Measurements from ENCODE around the gene NDUFA1.
"Not testable (repeated sequence)": the region's sequence is repeated elsewhere in the genome, so short reads cannot be mapped to it uniquely, and the experiment has no call there.

Gene NDUFA1

GRCh38 chrX:119871599-119872395 is at the start of gene NDUFA1, which contains the start of gene RNF113A:
Gene NDUFA1, plus strand, starts transcription at chrX:119871832. Its CDS starts 80 bp downstream, at chrX:119871912.
Gene RNF113A, minus strand, starts transcription at chrX:119871733. Its CDS starts 120 bp downstream, at chrX:119871613.
- peak; percentile 86 for DNase-seq (ENCODE audit: low read depth)

- not testable (repeated sequence) for DNase-seq (ENCODE audit: low read depth)
Measured at GRCh38 chrX:119824221-119824620, 47.4 kb upstream of the NDUFA1 start.

DNA sequence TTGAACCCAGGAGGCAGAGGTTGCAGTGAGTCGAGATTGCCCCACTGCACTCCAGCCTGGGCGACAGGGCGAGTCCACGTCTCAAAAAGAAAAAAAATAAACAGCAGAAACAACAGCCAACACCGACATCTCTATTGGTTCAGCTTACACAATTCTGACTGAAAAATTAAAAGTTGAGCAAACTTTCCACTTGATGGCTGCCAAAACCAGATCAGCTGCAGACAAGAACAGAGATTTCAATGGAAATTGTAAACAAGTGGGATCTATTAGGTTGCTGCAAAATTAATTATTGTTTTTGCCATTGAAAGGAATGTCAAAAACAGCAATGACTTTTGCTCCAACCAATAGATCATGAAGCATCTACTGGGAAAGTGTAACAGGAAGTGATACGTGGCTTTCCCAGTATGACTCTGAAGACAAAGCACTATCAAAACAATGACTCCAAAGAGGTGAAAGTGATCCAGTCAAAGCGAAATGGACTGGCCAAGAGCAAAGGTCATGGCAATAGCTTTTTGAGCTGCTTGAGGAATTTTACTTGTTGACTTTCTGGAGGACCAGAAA is 45.2 kb upstream of the NDUFA1 start:
- DNase-seq (ENCODE audit: low read depth), result no peak

GRCh38 chrX:119828446-119828845 is 43.2 kb upstream of the NDUFA1 start:
- no peak for DNase-seq (ENCODE audit: low read depth)

- no peak for DNase-seq (ENCODE audit: low read depth)
Measured at GRCh38 chrX:119833905-119834304, 37.7 kb upstream of the NDUFA1 start.

GRCh38 chrX:119852382-119853353 is 19.0 kb upstream of the NDUFA1 start, which contains the start of gene UPF3B:
Gene UPF3B, minus strand, starts transcription at chrX:119852963. Its CDS starts 35 bp downstream, at chrX:119852928.
- peak; percentile 98 for DNase-seq (ENCODE audit: low read depth)

DNA sequence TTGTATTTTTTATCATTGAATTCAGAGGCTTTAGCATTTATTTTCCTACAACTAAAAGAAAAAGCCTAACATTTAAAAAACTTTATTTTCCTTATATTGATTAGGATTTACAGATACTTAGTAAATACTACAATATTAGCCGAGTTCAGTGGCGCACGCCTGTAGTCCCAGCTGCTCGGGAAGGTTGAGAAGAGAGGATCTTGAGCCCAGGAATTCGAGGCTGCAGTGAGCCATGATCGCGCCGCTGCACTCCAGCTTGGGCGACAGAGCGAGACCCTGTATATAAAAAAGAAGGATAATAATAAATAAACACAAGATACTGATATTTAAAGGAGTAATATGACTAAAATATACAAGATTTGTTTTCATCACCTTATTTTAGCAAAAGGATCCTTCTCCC is 18.2 kb upstream of the NDUFA1 start:
- DNase-seq (ENCODE audit: low read depth), result no peak

- no peak for DNase-seq (ENCODE audit: low read depth)
Measured at GRCh38 chrX:119870626-119871131, 953 bp upstream of the NDUFA1 start.

DNA sequence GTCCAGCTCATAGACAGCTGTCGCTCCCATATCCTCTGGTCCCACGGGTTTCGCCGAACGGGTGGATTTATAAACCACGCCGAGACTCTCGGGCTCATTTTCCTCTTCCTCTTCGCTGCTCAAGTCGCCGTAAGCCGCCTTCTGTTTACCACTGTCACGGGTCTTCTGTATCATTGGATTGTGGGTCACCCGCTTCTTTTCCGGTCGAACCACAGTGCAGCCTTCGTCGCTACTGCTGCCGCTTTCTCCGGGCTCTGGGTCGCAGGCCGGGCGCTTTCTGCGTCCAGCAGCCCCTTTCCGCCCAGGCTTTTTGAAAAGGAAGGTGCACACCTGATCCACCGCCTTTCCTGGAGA is 410 bp upstream of the NDUFA1 start:
- DNase-seq (ENCODE audit: low read depth), result no peak

- no peak for DNase-seq (ENCODE audit: low read depth)
Measured at GRCh38 chrX:119878740-119879139, 7.1 kb downstream of the NDUFA1 start.

GRCh38 chrX:119880076-119880475 is 8.4 kb downstream of the NDUFA1 start:
- no peak for DNase-seq (ENCODE audit: low read depth)

GRCh38 chrX:119880552-119881437 is 9.2 kb downstream of the NDUFA1 start:
- peak; percentile 60 for DNase-seq (ENCODE audit: low read depth)

GRCh38 chrX:119885554-119886428 is 14.2 kb downstream of the NDUFA1 start:
- DNase-seq (ENCODE audit: low read depth), result peak; percentile 54

DNA sequence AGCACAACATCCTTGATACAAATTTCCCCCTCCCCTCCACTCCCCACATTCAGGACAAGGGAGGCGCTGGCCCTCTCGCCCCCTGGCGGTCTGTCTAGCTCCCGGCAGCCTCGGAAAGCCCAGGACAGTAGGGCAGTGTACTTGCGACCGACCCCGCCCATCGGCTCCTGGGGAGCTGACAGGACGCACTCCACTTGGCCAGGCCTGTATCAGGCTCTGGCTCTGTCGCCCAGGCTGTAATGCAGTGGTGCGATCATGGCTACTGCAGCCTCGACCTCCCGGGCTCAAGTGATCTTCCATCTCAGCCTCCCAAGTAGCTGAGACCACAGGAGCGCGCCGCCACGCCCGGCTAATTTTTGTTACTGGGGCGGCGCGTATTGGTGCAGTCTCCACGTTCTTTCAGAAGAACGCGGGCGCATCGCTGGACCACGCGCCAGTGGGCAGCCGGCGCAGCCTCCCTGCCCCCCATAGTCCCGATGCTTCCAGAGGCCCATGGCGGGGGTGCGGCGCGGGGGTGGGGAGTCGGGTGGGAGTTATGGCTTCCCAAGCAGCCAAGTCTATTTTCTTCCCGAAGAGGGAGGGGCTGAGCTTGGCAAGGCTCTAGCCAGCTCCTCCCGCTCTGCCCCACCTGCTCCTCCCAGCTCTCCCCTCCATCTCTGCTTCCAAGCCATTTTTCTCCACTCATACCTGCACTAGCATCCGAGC is 16.2 kb downstream of the NDUFA1 start:
- DNase-seq (ENCODE audit: low read depth), result peak; percentile 29

- not testable (repeated sequence) for DNase-seq (ENCODE audit: low read depth)
Measured at GRCh38 chrX:119890626-119891025, 19.0 kb downstream of the NDUFA1 start.

DNA sequence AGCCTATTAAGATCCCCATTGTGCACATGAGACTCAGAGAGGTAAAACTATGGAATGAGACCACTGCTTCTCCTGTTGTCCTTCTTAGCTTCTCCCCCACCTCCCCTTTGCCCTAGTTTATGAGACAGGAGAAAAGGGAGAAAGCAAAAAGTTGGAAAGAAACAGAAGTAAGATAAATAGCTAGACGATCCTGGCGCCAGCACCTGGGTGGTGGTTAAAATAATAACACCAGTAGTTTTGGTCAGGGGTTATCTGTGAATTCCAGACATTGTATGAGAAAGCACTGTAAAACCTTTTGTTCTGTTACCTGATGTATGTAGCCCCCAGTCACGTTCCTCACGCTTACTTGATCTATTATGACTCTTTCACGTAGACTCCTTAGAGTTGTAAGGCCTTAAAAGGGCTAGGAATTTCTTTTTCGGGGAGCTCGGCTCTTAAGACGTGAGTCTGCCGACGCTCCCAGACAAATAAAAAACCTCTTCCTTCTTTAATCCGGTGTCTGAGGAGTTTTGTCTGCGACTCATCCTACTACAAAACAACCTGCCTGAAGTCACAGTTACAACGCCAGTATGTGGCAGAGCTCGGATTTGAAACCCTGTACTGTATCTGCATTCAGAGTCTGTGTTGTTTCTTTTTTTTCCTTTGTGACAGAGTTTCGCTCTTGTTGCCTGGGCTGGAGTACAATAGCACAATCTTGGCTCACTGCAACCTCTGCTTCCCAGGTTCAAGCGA is 20.5 kb downstream of the NDUFA1 start:
- DNase-seq (ENCODE audit: low read depth), result not testable (repeated sequence)

DNA sequence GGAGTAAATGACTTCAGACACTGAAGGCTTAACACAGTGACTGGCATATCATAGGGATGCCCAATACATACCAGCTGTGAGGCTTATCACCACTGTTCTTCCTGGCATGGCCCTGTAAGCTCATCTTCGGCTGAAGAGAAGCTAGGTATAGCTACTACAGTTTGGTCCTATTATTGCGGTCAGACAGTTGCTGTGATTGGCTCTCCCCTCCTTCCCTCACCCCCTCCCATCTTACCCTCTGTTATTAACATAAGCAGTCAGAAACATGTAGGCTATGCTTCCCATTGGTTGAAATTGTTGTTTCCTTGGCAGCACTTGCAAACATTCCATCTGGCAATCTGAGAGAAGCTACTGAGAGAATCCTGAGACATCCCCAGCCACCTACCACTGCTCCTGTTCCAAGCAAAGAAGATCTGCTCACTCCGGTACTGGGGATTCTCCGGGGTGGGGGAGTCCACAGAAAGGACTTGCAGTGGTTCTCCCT is 24.3 kb downstream of the NDUFA1 start, which contains the start of gene AKAP14:
TSS of gene AKAP14 (plus strand) at position 51 of the 484 bp plus-strand sequence. CDS start 7,331 bp downstream, outside the sequence.
- peak; percentile 23 for DNase-seq (ENCODE audit: low read depth)

- no peak for DNase-seq (ENCODE audit: low read depth)
Measured at GRCh38 chrX:119899125-119899524, 27.5 kb downstream of the NDUFA1 start.
